ENCODE data around the gene TLNRD1.

DNA sequence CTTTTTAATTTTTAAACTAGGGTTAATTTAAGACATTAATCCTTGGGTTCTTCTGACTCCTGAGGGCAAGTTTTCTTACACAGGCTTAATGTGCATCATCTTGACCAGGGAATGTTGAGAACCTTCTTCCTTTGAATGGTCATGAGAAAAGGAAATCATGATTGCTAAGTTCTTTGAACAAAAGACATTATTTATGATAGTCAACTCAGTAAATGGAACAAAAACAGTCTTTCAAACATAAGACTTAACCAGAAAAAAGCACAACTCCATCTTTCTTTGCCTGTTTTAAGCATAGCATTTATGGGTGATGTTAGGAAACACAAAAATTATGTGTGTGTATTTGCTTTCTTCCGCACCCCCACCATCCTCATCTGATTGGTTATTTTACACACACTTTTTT lies 5.4 kb downstream of the TLNRD1 start:
- TF ChIP-seq, protein P1, sequence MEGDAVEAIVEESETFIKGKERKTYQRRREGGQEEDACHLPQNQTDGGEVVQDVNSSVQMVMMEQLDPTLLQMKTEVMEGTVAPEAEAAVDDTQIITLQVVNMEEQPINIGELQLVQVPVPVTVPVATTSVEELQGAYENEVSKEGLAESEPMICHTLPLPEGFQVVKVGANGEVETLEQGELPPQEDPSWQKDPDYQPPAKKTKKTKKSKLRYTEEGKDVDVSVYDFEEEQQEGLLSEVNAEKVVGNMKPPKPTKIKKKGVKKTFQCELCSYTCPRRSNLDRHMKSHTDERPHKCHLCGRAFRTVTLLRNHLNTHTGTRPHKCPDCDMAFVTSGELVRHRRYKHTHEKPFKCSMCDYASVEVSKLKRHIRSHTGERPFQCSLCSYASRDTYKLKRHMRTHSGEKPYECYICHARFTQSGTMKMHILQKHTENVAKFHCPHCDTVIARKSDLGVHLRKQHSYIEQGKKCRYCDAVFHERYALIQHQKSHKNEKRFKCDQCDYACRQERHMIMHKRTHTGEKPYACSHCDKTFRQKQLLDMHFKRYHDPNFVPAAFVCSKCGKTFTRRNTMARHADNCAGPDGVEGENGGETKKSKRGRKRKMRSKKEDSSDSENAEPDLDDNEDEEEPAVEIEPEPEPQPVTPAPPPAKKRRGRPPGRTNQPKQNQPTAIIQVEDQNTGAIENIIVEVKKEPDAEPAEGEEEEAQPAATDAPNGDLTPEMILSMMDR (IDR thresholded peaks at IDR 0.05), result no peak
- TF ChIP-seq POLR2A (IDR thresholded peaks at IDR 0.05), result no peak

All from thyroid gland (tissue), 4 donors.